ENCODE results near the gene SBK1.
"Not testable (repeated sequence)": the region's sequence is repeated elsewhere in the genome, so short reads cannot be mapped to it uniquely, and the experiment has no call there.

Gene SBK1

DNA sequence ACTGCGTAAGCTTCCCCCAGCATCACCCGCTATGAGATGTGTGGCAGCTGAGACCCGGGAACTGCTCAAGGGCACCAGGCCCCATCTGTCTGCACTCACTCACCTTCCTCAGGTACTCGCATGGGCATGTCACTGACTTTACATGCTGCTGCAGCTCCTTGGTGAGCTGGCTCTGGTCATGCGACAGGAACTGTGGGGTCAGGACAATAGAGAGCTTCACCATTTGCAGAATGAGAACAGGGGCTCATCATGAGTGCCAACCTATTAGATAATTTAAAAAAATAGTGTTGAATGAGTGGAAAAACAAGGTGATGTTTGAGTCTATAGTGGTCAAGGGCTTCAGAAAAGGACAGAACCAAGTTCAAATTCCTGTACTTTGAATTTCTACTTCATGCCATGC, 70.3 kb downstream of the SBK1 start:
- DNase-seq, result not testable (repeated sequence)

DNA sequence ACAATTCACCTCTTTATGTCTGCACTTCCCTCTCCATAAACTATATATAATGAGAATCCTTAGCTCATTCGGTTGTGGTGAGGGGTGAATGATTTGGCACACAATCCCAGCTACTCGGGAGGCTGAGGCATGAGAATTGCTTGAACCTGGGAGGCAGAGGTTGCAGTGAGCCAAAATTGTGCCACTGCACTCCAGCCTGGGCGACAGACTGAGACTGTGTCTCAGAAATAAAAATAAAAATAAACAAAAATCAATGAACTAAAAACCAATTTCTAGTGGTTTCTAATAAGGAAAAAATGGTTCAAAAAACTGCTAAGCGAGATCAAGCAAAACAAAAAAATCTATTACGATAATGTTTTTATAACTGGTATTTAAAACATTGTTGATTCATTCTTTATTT, 71.1 kb downstream of the SBK1 start, which contains the start of gene NPIPB6:
Gene NPIPB6, minus strand, starts transcription at position 101 of the 400 bp plus-strand sequence. CDS start 686 bp downstream, outside the sequence.
- DNase-seq, result not testable (repeated sequence)

DNA sequence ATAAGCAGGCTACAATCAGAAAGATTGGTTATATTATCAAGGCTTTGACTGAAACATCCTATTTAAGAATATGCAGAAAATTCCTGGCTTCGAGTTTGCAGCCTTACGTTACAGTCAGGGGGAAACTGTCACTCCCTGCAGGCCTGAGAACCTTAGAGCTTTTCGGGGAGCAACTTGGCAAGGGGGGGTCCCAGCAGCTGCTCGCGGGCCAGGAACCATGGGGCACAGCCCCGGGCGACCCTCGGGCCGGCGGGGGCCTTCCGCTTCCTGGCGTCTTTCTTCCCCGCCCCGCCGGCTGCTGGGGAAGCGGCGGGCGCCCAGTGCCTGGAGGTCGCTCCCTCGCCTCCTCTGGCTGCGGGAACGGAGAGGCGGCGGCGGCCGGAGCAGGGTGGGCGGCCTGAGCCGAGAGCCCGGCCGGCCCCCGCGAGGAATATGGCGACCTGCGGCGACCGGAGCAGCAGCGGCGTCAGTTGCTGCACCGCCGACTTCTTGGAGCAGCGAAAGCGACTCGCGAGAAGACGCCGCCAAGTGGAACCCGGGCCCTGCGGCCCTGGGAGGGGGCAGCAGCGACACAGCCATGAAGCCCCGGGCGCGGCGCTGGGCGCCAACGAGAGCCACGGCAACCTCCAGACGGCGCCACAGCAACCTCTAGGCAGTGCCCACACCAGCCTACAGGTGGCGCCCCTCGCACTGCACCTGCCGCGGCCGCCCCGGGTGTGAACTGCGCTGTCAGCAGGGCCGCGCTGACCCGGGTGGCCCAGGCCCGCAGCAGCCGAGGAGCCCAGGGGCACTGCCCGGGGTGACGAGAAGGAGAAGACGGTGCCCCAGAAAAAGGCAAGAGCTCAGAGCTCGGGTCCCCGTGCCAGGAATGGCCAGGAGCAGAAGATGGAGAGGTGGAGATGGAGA, 72.2 kb downstream of the SBK1 start:
- DNase-seq, result not testable (repeated sequence)

DNA sequence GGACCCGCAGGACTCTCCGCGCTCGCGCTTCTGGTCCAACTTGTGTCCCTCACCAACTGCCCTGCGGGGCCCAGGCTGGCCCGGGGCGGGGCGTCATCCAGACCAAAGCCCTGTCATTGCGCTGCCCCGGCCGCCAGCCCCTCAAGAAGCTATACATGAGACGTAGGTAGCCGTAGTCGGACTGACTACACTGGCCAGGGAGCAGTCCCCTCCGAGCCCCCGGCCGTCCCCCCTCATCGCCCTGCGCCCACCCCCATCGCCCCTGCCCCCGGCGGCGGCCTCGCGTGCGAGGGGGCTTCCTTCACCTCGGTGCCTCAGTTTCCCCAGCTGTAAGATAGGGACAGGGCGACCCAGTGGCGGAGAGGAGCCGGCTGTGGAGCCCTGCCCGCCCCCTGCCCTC, 75.6 kb downstream of the SBK1 start:
- DNase-seq, result not testable (repeated sequence)

Measured in activated CD4-positive, alpha-beta T cell treated with anti-CD3 and anti-CD28 coated beads, Interleukin-2, amount 50 U/mL, for 16 hours (primary cell).